ENCODE results near the gene CLCN4.
A peak's percentile ranks its signal among the peaks of the same experiment; 100 is the strongest.

The CLCN4 gene

DNA sequence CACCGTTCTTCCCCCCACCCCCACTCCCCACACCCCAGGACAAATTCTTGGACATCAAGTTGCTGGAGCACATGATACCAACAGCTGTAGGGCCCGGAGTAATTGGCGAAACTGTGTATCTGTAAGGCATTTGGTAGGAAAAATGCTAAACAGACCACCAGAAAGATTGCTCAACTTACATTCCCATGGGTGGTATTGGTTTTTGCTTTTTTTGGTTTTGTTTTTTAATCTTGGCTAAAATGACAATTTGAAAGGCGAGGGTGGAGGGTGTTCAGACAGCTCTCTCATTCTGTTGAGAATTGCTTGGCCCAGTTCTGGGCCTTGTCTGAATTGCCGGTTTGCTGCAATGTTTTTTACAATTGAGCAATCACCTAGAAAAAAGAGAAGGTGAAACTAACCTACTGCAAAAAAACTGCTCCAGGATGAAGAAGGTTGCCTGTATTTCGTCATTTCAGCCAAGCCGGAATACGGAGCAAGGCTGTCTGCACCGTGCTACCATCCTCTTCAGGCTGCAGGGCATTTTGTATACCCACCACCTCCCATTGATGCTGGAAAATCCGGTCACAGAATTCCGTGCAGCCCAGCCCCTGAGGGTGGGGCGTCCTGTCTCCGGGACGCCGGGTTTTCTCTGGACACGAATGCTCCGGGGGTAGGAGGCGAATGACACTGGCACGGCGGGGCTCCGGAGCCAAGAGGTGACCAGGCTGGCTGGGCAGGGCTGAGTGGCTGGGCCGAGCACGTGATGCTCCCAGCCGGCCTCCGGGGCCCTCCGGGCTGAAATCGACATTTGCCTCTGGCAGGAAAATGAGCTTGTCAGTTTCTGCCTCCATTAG is at the start of gene CLCN4:
CLCN4 (plus strand) TSS at position 777 of the 833 bp plus-strand sequence. CDS start 28,058 bp downstream, outside the sequence.
- peak; percentile 56 for DNase-seq (ENCODE audit: low read depth)
- peak within 1 kb of the TSS; percentile 58 for H3K4me3 ChIP-seq (ENCODE audit: low read depth, low read length)
- TF ChIP-seq, protein P1, sequence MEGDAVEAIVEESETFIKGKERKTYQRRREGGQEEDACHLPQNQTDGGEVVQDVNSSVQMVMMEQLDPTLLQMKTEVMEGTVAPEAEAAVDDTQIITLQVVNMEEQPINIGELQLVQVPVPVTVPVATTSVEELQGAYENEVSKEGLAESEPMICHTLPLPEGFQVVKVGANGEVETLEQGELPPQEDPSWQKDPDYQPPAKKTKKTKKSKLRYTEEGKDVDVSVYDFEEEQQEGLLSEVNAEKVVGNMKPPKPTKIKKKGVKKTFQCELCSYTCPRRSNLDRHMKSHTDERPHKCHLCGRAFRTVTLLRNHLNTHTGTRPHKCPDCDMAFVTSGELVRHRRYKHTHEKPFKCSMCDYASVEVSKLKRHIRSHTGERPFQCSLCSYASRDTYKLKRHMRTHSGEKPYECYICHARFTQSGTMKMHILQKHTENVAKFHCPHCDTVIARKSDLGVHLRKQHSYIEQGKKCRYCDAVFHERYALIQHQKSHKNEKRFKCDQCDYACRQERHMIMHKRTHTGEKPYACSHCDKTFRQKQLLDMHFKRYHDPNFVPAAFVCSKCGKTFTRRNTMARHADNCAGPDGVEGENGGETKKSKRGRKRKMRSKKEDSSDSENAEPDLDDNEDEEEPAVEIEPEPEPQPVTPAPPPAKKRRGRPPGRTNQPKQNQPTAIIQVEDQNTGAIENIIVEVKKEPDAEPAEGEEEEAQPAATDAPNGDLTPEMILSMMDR (conservative IDR thresholded peaks at IDR 0.05; ENCODE audit: low read depth, low read length), result no peak

DNA sequence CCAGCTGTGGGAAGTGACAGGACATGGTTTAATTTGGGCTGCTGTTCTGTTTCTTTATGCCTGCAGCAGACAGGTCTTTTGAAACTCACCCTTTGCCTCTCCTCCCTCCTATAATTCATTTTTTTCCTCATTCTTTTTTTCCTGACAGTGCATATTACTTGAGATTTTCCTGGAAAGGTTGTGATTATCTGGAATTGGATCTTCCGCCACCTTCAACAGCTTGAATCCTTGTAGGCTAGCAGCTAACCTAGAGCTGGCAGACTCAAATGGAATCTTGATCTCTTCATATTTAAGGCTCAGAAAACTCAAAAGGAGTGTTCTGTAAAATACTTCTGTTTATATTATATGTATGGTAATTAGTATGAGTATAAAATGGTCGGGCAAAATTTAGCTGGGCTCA is 49.3 kb upstream of the CLCN4 start:
- H3K4me3 ChIP-seq (ENCODE audit: low read depth, low read length), result no peak overlapping the region
- TF ChIP-seq, protein P1 (conservative IDR thresholded peaks at IDR 0.05; ENCODE audit: low read depth, low read length), result no peak

DNA sequence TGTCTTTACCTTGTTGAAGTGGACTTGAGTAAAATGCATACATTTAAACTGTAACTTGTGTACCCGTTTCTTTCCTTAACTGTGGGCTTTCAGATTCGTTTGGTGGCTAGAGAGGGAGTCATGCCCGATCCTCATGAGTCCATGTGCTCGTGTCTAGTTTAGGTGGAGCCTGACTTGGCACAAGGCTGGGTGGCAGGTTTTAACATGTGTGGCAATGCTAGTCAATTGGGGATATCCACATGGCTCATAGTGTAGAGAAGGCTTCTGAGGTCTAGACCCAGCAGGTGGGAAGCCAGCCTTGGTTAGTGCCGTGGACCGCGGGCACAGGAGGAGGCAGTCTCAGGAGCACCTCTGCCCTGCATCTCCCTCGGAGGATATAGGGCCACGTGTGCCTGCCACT is 48.5 kb upstream of the CLCN4 start:
- no peak overlapping the region for H3K4me3 ChIP-seq (ENCODE audit: low read depth, low read length)
- TF ChIP-seq, protein P1 (conservative IDR thresholded peaks at IDR 0.05; ENCODE audit: low read depth, low read length), result no peak
- no peak for DNase-seq (ENCODE audit: low read depth)

More for the DNA sequence above, 49.3 kb upstream of the CLCN4 start:
- DNase-seq (ENCODE audit: low read depth), result no peak

DNA sequence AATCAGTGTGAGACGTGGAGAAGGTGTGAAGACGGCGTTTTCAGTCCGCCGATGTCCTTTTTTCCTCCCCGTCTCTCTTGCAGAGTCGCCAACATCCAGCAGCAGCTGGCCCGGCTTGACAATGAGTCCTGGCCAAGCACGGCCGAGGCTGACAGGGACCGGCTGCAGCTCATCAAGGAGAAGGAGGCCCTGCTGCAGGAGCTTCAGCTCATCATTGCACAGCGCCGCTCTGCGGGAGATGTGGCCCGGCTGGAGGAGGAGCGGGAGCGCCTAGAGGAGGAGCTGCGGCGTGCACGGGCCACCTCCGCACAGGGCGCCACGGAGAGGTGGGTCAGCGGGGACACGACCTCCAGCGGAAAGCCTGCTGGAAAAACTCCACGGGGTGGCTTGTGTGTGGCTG is 47.1 kb upstream of the CLCN4 start:
- TF ChIP-seq, protein P1 (conservative IDR thresholded peaks at IDR 0.05; ENCODE audit: low read depth, low read length), result no peak
- no peak for DNase-seq (ENCODE audit: low read depth)
- no peak overlapping the region for H3K4me3 ChIP-seq (ENCODE audit: low read depth, low read length)

DNA sequence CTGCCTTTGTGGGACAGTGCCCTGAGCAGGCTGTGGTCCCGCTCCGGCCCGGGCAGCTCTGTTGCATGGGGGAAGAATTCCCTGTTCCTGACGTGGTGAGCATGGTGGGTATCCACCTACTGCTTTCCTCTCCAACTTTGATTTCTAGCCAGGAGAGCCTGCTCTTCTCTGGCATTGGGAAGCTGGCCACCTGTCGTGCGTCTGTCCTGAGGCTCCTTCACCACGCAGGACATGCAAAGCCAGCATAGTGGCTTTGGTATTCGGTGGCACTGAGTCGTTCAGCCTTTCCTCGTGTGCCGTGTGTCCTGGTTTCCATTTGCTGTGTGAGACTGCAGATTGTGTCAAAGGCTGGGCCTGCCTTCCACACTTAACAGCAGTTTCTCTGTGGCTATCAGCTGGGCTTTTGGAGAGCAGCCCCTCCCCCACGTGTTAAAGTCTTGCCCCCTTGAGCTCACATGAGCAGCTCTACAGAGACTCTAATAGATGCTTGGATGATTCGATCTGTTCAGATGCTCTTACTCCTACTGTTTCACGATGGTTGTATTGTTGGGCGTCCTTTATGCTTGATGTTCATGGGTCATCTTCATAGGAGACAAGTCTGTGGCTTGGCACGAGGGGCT is 46.3 kb upstream of the CLCN4 start:
- DNase-seq (ENCODE audit: low read depth), result no peak
- TF ChIP-seq, protein P1 (conservative IDR thresholded peaks at IDR 0.05; ENCODE audit: low read depth, low read length), result no peak
- H3K4me3 ChIP-seq (ENCODE audit: low read depth, low read length), result no peak overlapping the region

DNA sequence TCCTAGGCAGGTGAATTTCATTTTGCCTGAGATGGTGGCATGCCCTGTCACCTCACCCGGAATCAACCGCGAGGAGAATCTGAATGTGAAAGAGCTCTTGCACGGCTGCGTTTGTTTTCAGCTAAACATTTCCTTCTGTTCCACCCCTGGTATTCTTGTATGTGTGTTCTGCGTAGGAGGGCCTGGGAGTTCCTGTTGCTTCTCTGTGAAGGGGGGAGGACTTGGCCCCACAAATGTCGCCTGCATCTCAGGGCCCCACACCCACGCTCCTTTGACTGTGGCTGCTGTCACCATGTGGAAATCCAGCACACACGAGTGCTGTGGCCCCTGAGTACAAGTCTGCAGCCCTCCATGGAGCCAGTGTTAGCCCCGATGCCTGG is 45.8 kb upstream of the CLCN4 start:
- H3K4me3 ChIP-seq (ENCODE audit: low read depth, low read length), result no peak overlapping the region
- DNase-seq (ENCODE audit: low read depth), result no peak
- TF ChIP-seq, protein P1 (conservative IDR thresholded peaks at IDR 0.05; ENCODE audit: low read depth, low read length), result no peak
